ENCODE data around the gene C4orf50. TPM values are rescaled to one million over a fixed set of nuclear protein-coding genes. Genes with fewer than 3 reads are reported as not detected.

C4orf50 gene
- total and polyA plus RNA-seq, 10 of the 15 experiments (the other 5 are each of a cell fraction or from before 2014, with no cell fraction given), result 0.04 to 0.09 (median 0.05) TPM; not detected in 3

DNA sequence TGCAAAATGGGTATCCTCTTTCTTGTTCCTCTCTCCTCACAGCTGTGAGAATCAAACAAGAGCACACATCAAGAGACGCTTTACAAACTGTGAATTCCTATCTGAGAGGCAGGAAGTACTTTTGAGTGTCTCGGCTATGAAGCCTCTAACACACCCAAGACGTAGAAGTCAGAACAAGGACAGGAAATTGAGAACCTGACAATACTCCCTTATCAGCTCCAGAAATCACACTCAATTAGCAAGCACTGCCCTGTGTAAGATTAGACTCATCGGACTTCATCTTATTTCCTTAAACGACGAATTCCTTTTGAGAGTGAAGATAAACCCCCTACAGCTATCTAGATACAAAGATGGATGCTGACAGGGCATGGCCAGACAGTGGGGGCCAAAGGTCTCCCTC lies 74.7 kb downstream of the C4orf50 start:
- WGBS (ENCODE audit: insufficient coverage, insufficient replicate concordance, low lambda C conversion rate, missing lambda C conversion rate), result 29% methylated on average over 6 of the region's 6 CpGs
- ChIA-PET RAD21 (ENCODE audit: unreplicated experiment) (no interaction called here), SMC1A (ENCODE audit: uncharacterized antibody, unreplicated experiment) (no interaction called here), CTCF (interaction anchor here (1.5 kb wide), 1 partner anchor 54 kb away, joined by 3 read pairs; no protein-coding TSS in a partner anchor), POLR2A (no interaction called here)
- no peaks in the 10 kb centered on the region; the same call in 1 of the 2 replicates for H3K4me1 ChIP-seq (ENCODE audit: control insufficient read depth, insufficient read depth, low read length)
- intact Hi-C loops (cut with micrococcal nuclease; ENCODE audit: unreplicated experiment) (no loop called here), in situ Hi-C loops (cut with MboI) (no loop called here)
- FAIRE-seq, result no peak
- H3K9ac ChIP-seq (ENCODE audit: control insufficient read depth, insufficient read depth, low read length), result no peak overlapping the region
- no TSS peak for BruUV-seq (replicated peaks)
- no peaks in the 10 kb centered on the region for H3K36me3 ChIP-seq (ENCODE audit: control insufficient read depth in 2 of 2, insufficient read depth in 2 of 2, low read length in 1 of 2)
- H3K79me2 ChIP-seq (ENCODE audit: control insufficient read depth, insufficient read depth, low read length), result no peaks in the 10 kb centered on the region
- H3K4me2 ChIP-seq (ENCODE audit: control insufficient read depth, insufficient read depth), result no peak overlapping the region
- no peaks in the 10 kb centered on the region; the same call in 1 of the 3 replicates for H3K9me3 ChIP-seq (replicated peaks; ENCODE audit: control insufficient read depth, insufficient read depth, low read length)
- DNase-seq (ENCODE audit: low read depth, low spot score), result no peak
- TF ChIP-seq HSF1 (IDR thresholded peaks at IDR 0.05; ENCODE audit: low read depth, low read length), result no peak
- no peak overlapping the region for H3K27ac ChIP-seq (ENCODE audit: control insufficient read depth, insufficient read depth)
- ATAC-seq, result no peak
- H4K20me1 ChIP-seq (ENCODE audit: control insufficient read depth, insufficient read depth), result no peaks in the 10 kb centered on the region
- no peak overlapping the region for H3K4me3 ChIP-seq
- H3K27me3 ChIP-seq (replicated peaks in 1 of 2; ENCODE audit: control insufficient read depth in 2 of 2, insufficient read depth in 2 of 2, low read length in 1 of 2), result no peaks in the 10 kb centered on the region
- H2AFZ ChIP-seq (ENCODE audit: control insufficient read depth, low read depth, low read length), result no peak overlapping the region

- Histone ChIP-seq H3K27ac (ENCODE audit: control insufficient read depth, insufficient read depth) (no peak overlapping the region), H3K4me3 (no peak overlapping the region), H3K79me2 (ENCODE audit: control insufficient read depth, insufficient read depth, low read length) (no peaks in the 10 kb centered on the region), H3K36me3 (ENCODE audit: control insufficient read depth in 2 of 2, insufficient read depth in 2 of 2, low read length in 1 of 2) (no peaks in the 10 kb centered on the region), H4K20me1 (ENCODE audit: control insufficient read depth, insufficient read depth) (no peaks in the 10 kb centered on the region), H2AFZ (ENCODE audit: control insufficient read depth, low read depth, low read length) (no peak overlapping the region), H3K9ac (ENCODE audit: control insufficient read depth, insufficient read depth, low read length) (no peak overlapping the region), H3K9me3 (replicated peaks; ENCODE audit: control insufficient read depth, insufficient read depth, low read length) (no peaks in the 10 kb centered on the region; the same call in 1 of the 3 replicates), H3K27me3 (replicated peaks in 1 of 2; ENCODE audit: control insufficient read depth in 2 of 2, insufficient read depth in 2 of 2, low read length in 1 of 2) (no peaks in the 10 kb centered on the region), H3K4me2 (ENCODE audit: control insufficient read depth, insufficient read depth) (no peak overlapping the region), H3K4me1 (ENCODE audit: control insufficient read depth, insufficient read depth, low read length) (no peaks in the 10 kb centered on the region; the same call in 1 of the 2 replicates)
- no TSS peak for BruUV-seq (replicated peaks)
- ATAC-seq (no peak), FAIRE-seq (no peak), DNase-seq (ENCODE audit: low read depth, low spot score) (no peak)
- in situ Hi-C loops (cut with MboI) (no loop called here), intact Hi-C loops (cut with micrococcal nuclease; ENCODE audit: unreplicated experiment) (no loop called here)
- ChIA-PET POLR2A (no interaction called here), RAD21 (ENCODE audit: unreplicated experiment) (no interaction called here), SMC1A (ENCODE audit: uncharacterized antibody, unreplicated experiment) (no interaction called here), CTCF (interaction anchor here (1.5 kb wide), 1 partner anchor 55 kb away, joined by 3 read pairs; no protein-coding TSS in a partner anchor)
- 61% methylated on average over 9 of the region's 9 CpGs for WGBS (ENCODE audit: insufficient coverage, insufficient replicate concordance, low lambda C conversion rate, missing lambda C conversion rate)
- TF ChIP-seq NFYB (IDR thresholded peaks at IDR 0.05; ENCODE audit: insufficient read depth, low read depth, low read length) (no peak), DPF2 (IDR thresholded peaks at IDR 0.05) (no peak), NR2C2 (IDR thresholded peaks at IDR 0.05; ENCODE audit: borderline replicate concordance, control insufficient read depth, insufficient read length, low read depth) (no peak), NR2C1 (IDR thresholded peaks at IDR 0.05) (no peak), MEF2A (IDR thresholded peaks at IDR 0.05; ENCODE audit: insufficient read depth, low read depth, low read length) (no peak), ZNF207 (IDR thresholded peaks at IDR 0.05; ENCODE audit: borderline replicate concordance) (no peak), TCF7 (IDR thresholded peaks at IDR 0.05; ENCODE audit: borderline replicate concordance) (no peak), TAF1 (IDR thresholded peaks at IDR 0.05; ENCODE audit: borderline replicate concordance, low read depth, low read length) (no peak), ZZZ3 (IDR thresholded peaks at IDR 0.05; ENCODE audit: control insufficient read depth, insufficient read length, low read depth) (no peak), E2F4 (IDR thresholded peaks at IDR 0.05; ENCODE audit: low read depth, low read length) (no peak), CREM (IDR thresholded peaks at IDR 0.05; ENCODE audit: low read depth) (no peak), CHD1 (IDR thresholded peaks at IDR 0.05; ENCODE audit: low read depth, low read length) (no peak)
Observed at GRCh38 chr4:5942947-5943346, 75.3 kb downstream of the C4orf50 start.

Measured in GM12878 (cell line).